Ishikawa (cell line): Measurements from ENCODE around the gene NEK9.

Experiments used
- CEBPB ChIP-seq: IDR thresholded peaks from 2 replicates; pipeline ENCODE4 v1.6.1; 2012
- CREB1 ChIP-seq: IDR thresholded peaks from 2 replicates; pipeline ENCODE4 v1.6.1; 2012; ENCODE audit warnings: low read depth
- EGR1 ChIP-seq: IDR thresholded peaks from 2 replicates; pipeline ENCODE4 v1.6.1; 2012
- EP300 ChIP-seq: IDR thresholded peaks from 2 replicates; pipeline ENCODE4 v1.6.1; 2012; ENCODE audit warnings: borderline replicate concordance
- FOXM1 ChIP-seq: IDR thresholded peaks from 2 replicates; pipeline ENCODE4 v1.6.1; 2012; ENCODE audit warnings: low read depth, borderline replicate concordance
- MAX ChIP-seq: IDR thresholded peaks from 2 replicates; pipeline ENCODE4 v1.6.1; 2012
- NFIC ChIP-seq: IDR thresholded peaks from 2 replicates; pipeline ENCODE4 v1.6.1; 2012
- RAD21 ChIP-seq: IDR thresholded peaks from 2 replicates; pipeline ENCODE4 v1.6.1; 2012; ENCODE audit warnings: low read depth
- REST ChIP-seq: IDR thresholded peaks from 2 replicates; pipeline ENCODE4 v1.6.1; 2012; ENCODE audit warnings: low read depth, mild to moderate bottlenecking
- TAF1 ChIP-seq: IDR thresholded peaks from 2 replicates; pipeline ENCODE4 v1.6.1; 2012; ENCODE audit warnings: low read depth, mild to moderate bottlenecking
- TCF12 ChIP-seq: IDR thresholded peaks from 2 replicates; pipeline ENCODE4 v1.6.1; 2012; ENCODE audit warnings: low read depth
- TEAD4 ChIP-seq: IDR thresholded peaks from 2 replicates; pipeline ENCODE4 v1.6.1; 2012
- USF1 ChIP-seq: IDR thresholded peaks from 2 replicates; pipeline ENCODE4 v1.6.1; 2012
- YY1 ChIP-seq: IDR thresholded peaks from 2 replicates; pipeline ENCODE4 v1.6.1; 2012; ENCODE audit warnings: low read depth
- ZBTB7A ChIP-seq: IDR thresholded peaks from 2 replicates; pipeline ENCODE4 v1.6.1; 2012; ENCODE audit warnings: low read depth

The NEK9 gene

GRCh38 chr14:75094896-75095295 lies 32.0 kb downstream of the NEK9 start:
- TF ChIP-seq FOXM1: no peak
- no peak for TF ChIP-seq YY1
- TF ChIP-seq EP300: no peak
- TF ChIP-seq RAD21: no peak
- no peak for TF ChIP-seq MAX
- TF ChIP-seq CEBPB: no peak
- no peak for TF ChIP-seq USF1
- TF ChIP-seq ZBTB7A: no peak
- TF ChIP-seq EGR1: no peak
- TF ChIP-seq TCF12: no peak
- no peak for TF ChIP-seq CREB1
- TF ChIP-seq NFIC: no peak
- TF ChIP-seq TAF1: no peak
- no peak for TF ChIP-seq REST
- TF ChIP-seq TEAD4: no peak

GRCh38 chr14:75092698-75093097 lies 34.1 kb downstream of the NEK9 start:
- TF ChIP-seq TEAD4 (no peak), MAX (no peak), EGR1 (no peak), TAF1 (no peak), RAD21 (no peak), USF1 (no peak), YY1 (no peak), REST (no peak), CREB1 (no peak)

GRCh38 chr14:75091251-75091650 lies 35.6 kb downstream of the NEK9 start:
- TF ChIP-seq EGR1 (no peak), TCF12 (no peak), TEAD4 (no peak), MAX (no peak), ZBTB7A (no peak), YY1 (no peak), NFIC (no peak), FOXM1 (no peak), RAD21 (no peak), TAF1 (no peak), CREB1 (no peak), CEBPB (no peak), REST (no peak), USF1 (no peak), EP300 (no peak)

- TF ChIP-seq EGR1 (no peak), RAD21 (no peak), EP300 (no peak), YY1 (no peak)
Observed at GRCh38 chr14:75090353-75090752, 36.5 kb downstream of the NEK9 start.
